IMR-90 (cell line): Measurements from ENCODE around the gene IFFO2. TPM values are rescaled to one million over a fixed set of nuclear protein-coding genes. Genes with fewer than 3 reads are reported as not detected.

Source experiments
- ATAC-seq: fragments of 200-7000 bp; cut with Tn5 transposase; 2 replicates; pipeline ENCODE4 v1.9.1; 2020; ENCODE audit warnings: low read depth, mild to moderate bottlenecking, moderate library complexity
- BruUV-seq: library from RNA; stranded (reverse); fragments of 400-500 nt; replicated peaks from 2 replicates; lab custom pipeline; 2021; lab: Mats Ljungman, UMichigan
- CTCF ChIA-PET: fragments of 300-600 bp; formaldehyde crosslinking; extraction: SDS; loops from one replicate; lab custom pipeline; 2021; ENCODE audit warnings: antibody characterized with exemption; lab: Yijun Ruan, JAX
- POLR2A ChIA-PET: fragments of 300-600 bp; sonication (Branson Sonifier 250); formaldehyde crosslinking; loops from one replicate; lab custom pipeline; 2022; ENCODE audit warnings: antibody characterized with exemption; ENCODE audit not compliant: unreplicated experiment; lab: Charles Lee
- DNase-seq: peaks from one replicate; pipeline ENCODE4 v3.0.0; 2013
- H2AFZ ChIP-seq: replicated peaks from 2 replicates; pipeline ENCODE3; 2013; ENCODE audit warnings: low read length, mild to moderate bottlenecking; ENCODE audit not compliant: poor library complexity
- H2AK5ac ChIP-seq: 2 replicates; pipeline ENCODE4 v1.6.1; 2013; ENCODE audit warnings: low read depth, low read length, inconsistent platforms
- H2AK9ac ChIP-seq: replicated peaks from 2 replicates; pipeline ENCODE3; 2013; ENCODE audit warnings: mild to moderate bottlenecking, low read depth, low read length, moderate library complexity; ENCODE audit not compliant: poor library complexity
- H2BK120ac ChIP-seq: 2 replicates; pipeline ENCODE4 v1.6.1; 2013; ENCODE audit warnings: low read depth, low read length, inconsistent platforms
- H2BK15ac ChIP-seq: 3 replicates; pipeline ENCODE4 v1.6.1; 2013; ENCODE audit warnings: low read depth, low read length, inconsistent platforms
- H2BK20ac ChIP-seq: 2 replicates; pipeline ENCODE4 v1.6.1; 2013; ENCODE audit warnings: low read depth, mild to moderate bottlenecking, inconsistent platforms, low read length, moderate library complexity
- H2BK5ac ChIP-seq: 2 replicates; pipeline ENCODE4 v1.6.1; 2013; ENCODE audit warnings: mild to moderate bottlenecking, low read depth, low read length, inconsistent platforms; ENCODE audit not compliant: poor library complexity, severe bottlenecking
- H3K14ac ChIP-seq: replicated peaks from 2 replicates; pipeline ENCODE4 v1.6.1; 2013; ENCODE audit warnings: low read depth, low read length, inconsistent platforms
- H3K18ac ChIP-seq: 2 replicates; pipeline ENCODE4 v1.6.1; 2013; ENCODE audit warnings: low read depth, low read length, control low read depth
- H3K23ac ChIP-seq: 2 replicates; pipeline ENCODE4 v1.6.1; 2013; ENCODE audit warnings: low read depth, low read length, inconsistent platforms
- H3K27ac ChIP-seq: 2 replicates; pipeline ENCODE4 v1.5.1; 2013; ENCODE audit warnings: mild to moderate bottlenecking, control low read depth, low read length; ENCODE audit not compliant: insufficient read depth
- H3K27me3 ChIP-seq: 2 replicates; pipeline ENCODE4 v1.6.1; 2013; ENCODE audit warnings: low read length; ENCODE audit not compliant: control insufficient read depth, insufficient read depth
- H3K36me3 ChIP-seq: 2 replicates; pipeline ENCODE4 v1.6.1; 2013; ENCODE audit warnings: low read length, mixed read lengths; ENCODE audit not compliant: control insufficient read depth, insufficient read depth
- H3K4ac ChIP-seq: 2 replicates; pipeline ENCODE4 v1.6.1; 2013; ENCODE audit warnings: low read depth, low read length, inconsistent platforms
- H3K4me1 ChIP-seq: 2 replicates; pipeline ENCODE4 v1.6.1; 2013; ENCODE audit warnings: low read length, mixed read lengths; ENCODE audit not compliant: control insufficient read depth, insufficient read depth
- H3K4me2 ChIP-seq: 2 replicates; pipeline ENCODE4 v1.6.1; 2013; ENCODE audit warnings: low read depth, mild to moderate bottlenecking, control low read depth, low read length, moderate library complexity
- H3K4me3 ChIP-seq: 2 replicates; pipeline ENCODE4 v1.5.1; 2013; ENCODE audit warnings: low read depth, mild to moderate bottlenecking, control low read depth, low read length, moderate library complexity; ENCODE audit not compliant: insufficient read depth
- H3K56ac ChIP-seq: 2 replicates; pipeline ENCODE4 v1.6.1; 2013; ENCODE audit warnings: low read length, inconsistent platforms; ENCODE audit not compliant: insufficient read depth; ENCODE audit errors: extremely low read depth
- H3K79me1 ChIP-seq, 2 experiments: 2 replicates each; pipeline ENCODE4 v1.6.1; 2013; ENCODE audit warnings: low read length in 2 of 2, inconsistent platforms in 1 of 2, low read depth in 1 of 2
- H3K9ac ChIP-seq: 2 replicates; pipeline ENCODE4 v1.6.1; 2013; ENCODE audit warnings: low read depth, low read length, control low read depth
- H3K9me1 ChIP-seq: 2 replicates; pipeline ENCODE4 v1.6.1; 2013; ENCODE audit warnings: low read length, inconsistent platforms; ENCODE audit not compliant: insufficient read depth
- H3K9me3 ChIP-seq: 2 replicates; pipeline ENCODE4 v1.6.1; 2013; ENCODE audit warnings: low read length; ENCODE audit not compliant: control insufficient read depth, insufficient read depth
- H4K20me1 ChIP-seq: 2 replicates; pipeline ENCODE4 v1.6.1; 2013; ENCODE audit warnings: low read length, inconsistent platforms; ENCODE audit not compliant: insufficient read depth
- H4K5ac ChIP-seq: 2 replicates; pipeline ENCODE4 v1.6.1; 2013; ENCODE audit warnings: mild to moderate bottlenecking, low read depth, low read length, control low read depth
- H4K8ac ChIP-seq, 2 experiments: 2 replicates each; pipeline ENCODE4 v1.6.1; 2013; ENCODE audit warnings: low read depth in 2 of 2, low read length in 2 of 2, control low read depth in 1 of 2, inconsistent platforms in 1 of 2
- H4K91ac ChIP-seq: 2 replicates; pipeline ENCODE4 v1.6.1; 2013; ENCODE audit warnings: low read depth, low read length, inconsistent platforms; ENCODE audit not compliant: insufficient read depth
- BHLHE40 ChIP-seq: fragments of 150-350 bp; IDR thresholded peaks from 2 replicates; pipeline ENCODE4 v1.6.1; 2016; ENCODE audit warnings: mild to moderate bottlenecking, low read depth, low read length
- CEBPB ChIP-seq: IDR thresholded peaks from 2 replicates; pipeline ENCODE4 v1.6.1; 2012; ENCODE audit warnings: low read depth, low read length, improper control_type of control experiment
- CHD1 ChIP-seq: IDR thresholded peaks from 2 replicates; pipeline ENCODE4 v1.6.1; 2012; ENCODE audit warnings: low read depth, low read length, improper control_type of control experiment
- FOS ChIP-seq: fragments of 150-350 bp; IDR thresholded peaks from 2 replicates; pipeline ENCODE4 v1.6.1; 2016; ENCODE audit warnings: low read depth, low read length
- MAFK ChIP-seq: IDR thresholded peaks from 2 replicates; pipeline ENCODE4 v1.6.1; 2012; ENCODE audit warnings: low read depth, low read length, improper control_type of control experiment
- MXI1 ChIP-seq: IDR thresholded peaks from 2 replicates; pipeline ENCODE4 v1.6.1; 2012; ENCODE audit warnings: low read depth, mild to moderate bottlenecking, low read length, moderate library complexity, borderline replicate concordance
- POLR2A ChIP-seq: IDR thresholded peaks from 2 replicates; pipeline ENCODE4 v1.6.1; 2012; ENCODE audit warnings: mild to moderate bottlenecking, low read depth, low read length
- RCOR1 ChIP-seq: IDR thresholded peaks from 2 replicates; pipeline ENCODE4 v1.6.1; 2012; ENCODE audit warnings: mild to moderate bottlenecking, low read length, improper control_type of control experiment; ENCODE audit not compliant: insufficient replicate concordance
- RFX5 ChIP-seq: IDR thresholded peaks from 2 replicates; pipeline ENCODE4 v1.8.0; 2012; ENCODE audit warnings: low read depth, mild to moderate bottlenecking, low read length, moderate library complexity
- WGBS, 2 experiments: methylation state at CpG; one replicate each; pipeline versions ENCODE4 v1.1.5 to v1.1.7; 2013; ENCODE audit warnings: missing lambda C conversion rate in 2 of 2; ENCODE audit not compliant: insufficient read length in 1 of 2; ENCODE audit errors: extremely low coverage in 2 of 2; 5-methylcytosine and 5-hydroxymethylcytosine counted together
- dilution Hi-C: fragments of 300-500 bp; cut with HindIII; formaldehyde crosslinking; loops from one replicate; pipeline ENCODE4 v1.14.3; 2018; ENCODE audit warnings: low sequenced_read_pairs; ENCODE audit not compliant: unreplicated experiment
- in situ Hi-C: fragments of 300-500 bp; cut with MboI; formaldehyde crosslinking; loops from 3 replicates; pipeline ENCODE4 v1.14.3; 2019; ENCODE audit warnings: low sequenced_read_pairs, inconsistent platforms, mixed read lengths
- intact Hi-C: fragments of 100-400 bp; cut with micrococcal nuclease; formaldehyde crosslinking; loops from 2 replicates; pipeline ENCODE4 v1.10.0; 2022
- polyA plus RNA-seq, 3 experiments: library from polyadenylated mRNA; depleted of rRNA; stranded (reverse); fragments of >200 nt; gene quantifications; 2 replicates each; pipeline ENCODE4 v1.2.3, GENCODE V29; 2012; ENCODE audit warnings: low replicate concordance in 1 of 3
- total RNA-seq: library from RNA; depleted of rRNA; stranded (reverse); fragments of >200 nt; gene quantifications from 2 replicates; pipeline ENCODE4 v1.2.3, GENCODE V29; 2012
- TF ChIP-seq, protein P1 (sequence below): fragments of 150-350 bp; IDR thresholded peaks from 2 replicates; pipeline ENCODE4 v1.6.1; 2016; ENCODE audit warnings: low read depth, mild to moderate bottlenecking, low read length, moderate library complexity, borderline replicate concordance
- TF ChIP-seq, protein P2 (sequence below): fragments of 150-350 bp; IDR thresholded peaks from 2 replicates; pipeline ENCODE4 v1.6.1; 2017; ENCODE audit warnings: mild to moderate bottlenecking, antibody characterized with exemption, low read length, low read depth

IFFO2 gene
- total and polyA plus RNA-seq, 2 of the 4 experiments (the other 2 are of a cell fraction), result 14.5 to 18.2 TPM

DNA sequence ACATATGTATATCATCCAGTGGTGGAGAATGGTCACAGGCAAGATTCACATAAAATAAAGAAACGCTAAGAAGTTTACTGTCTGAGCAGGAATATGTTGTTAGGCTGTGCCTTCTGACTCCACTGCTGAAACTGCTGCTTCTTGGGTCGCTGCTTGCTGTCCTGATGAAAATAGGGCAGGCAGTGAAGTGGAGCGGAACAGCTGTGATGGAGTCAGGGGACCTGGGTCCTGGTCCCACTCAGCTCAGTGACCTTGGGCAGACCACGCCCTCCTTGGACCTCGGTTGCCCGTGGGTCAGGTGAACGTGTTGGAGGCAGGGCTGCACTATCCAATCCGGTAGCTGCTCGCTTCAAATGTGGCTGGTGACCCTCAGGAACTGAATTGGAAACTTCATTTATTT is 33.4 kb upstream of the IFFO2 start:
- ATAC-seq (no peak), DNase-seq (no peak)
- no peak overlapping the region for H2BK5ac ChIP-seq
- BruUV-seq, result no TSS peak
- ChIA-PET CTCF (no interaction called here), POLR2A (no interaction called here)
- H3K9me1 ChIP-seq, result no peaks in the 10 kb centered on the region
- intact Hi-C loops (no loop called here), dilution Hi-C loops (no loop called here), in situ Hi-C loops (no loop called here)
- H4K8ac ChIP-seq, result no peak overlapping the region
- TF ChIP-seq RFX5 (no peak), MAFK (no peak), CEBPB (no peak), MXI1 (no peak), CHD1 (no peak), BHLHE40 (no peak), RCOR1 (no peak), POLR2A (no peak), FOS (no peak)
- TF ChIP-seq, protein P1, sequence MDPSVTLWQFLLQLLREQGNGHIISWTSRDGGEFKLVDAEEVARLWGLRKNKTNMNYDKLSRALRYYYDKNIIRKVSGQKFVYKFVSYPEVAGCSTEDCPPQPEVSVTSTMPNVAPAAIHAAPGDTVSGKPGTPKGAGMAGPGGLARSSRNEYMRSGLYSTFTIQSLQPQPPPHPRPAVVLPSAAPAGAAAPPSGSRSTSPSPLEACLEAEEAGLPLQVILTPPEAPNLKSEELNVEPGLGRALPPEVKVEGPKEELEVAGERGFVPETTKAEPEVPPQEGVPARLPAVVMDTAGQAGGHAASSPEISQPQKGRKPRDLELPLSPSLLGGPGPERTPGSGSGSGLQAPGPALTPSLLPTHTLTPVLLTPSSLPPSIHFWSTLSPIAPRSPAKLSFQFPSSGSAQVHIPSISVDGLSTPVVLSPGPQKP, result no peak
- TF ChIP-seq, protein P2, sequence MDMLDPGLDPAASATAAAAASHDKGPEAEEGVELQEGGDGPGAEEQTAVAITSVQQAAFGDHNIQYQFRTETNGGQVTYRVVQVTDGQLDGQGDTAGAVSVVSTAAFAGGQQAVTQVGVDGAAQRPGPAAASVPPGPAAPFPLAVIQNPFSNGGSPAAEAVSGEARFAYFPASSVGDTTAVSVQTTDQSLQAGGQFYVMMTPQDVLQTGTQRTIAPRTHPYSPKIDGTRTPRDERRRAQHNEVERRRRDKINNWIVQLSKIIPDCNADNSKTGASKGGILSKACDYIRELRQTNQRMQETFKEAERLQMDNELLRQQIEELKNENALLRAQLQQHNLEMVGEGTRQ, result no peak
- WGBS, 2 experiments, result 50% methylated on average over 1 of the region's 9 CpGs; no CpG with 5 or more reads in 1 of the 2 experiments
- no peak overlapping the region for H2AK5ac ChIP-seq
- peaks cover 19% of the 10 kb centered on the region for H3K27me3 ChIP-seq
- no peak overlapping the region for H4K91ac ChIP-seq
- H3K14ac ChIP-seq, result no peak overlapping the region
- H3K4me2 ChIP-seq, result no peak overlapping the region
- no peaks in the 10 kb centered on the region for H3K79me1 ChIP-seq
- H4K20me1 ChIP-seq, result no peaks in the 10 kb centered on the region
- H2BK120ac ChIP-seq, result no peak overlapping the region
- H3K9me3 ChIP-seq, result no peaks in the 10 kb centered on the region
- no peak overlapping the region for H3K4me3 ChIP-seq
- H3K27ac ChIP-seq, result no peak overlapping the region
- no peaks in the 10 kb centered on the region for H3K36me3 ChIP-seq
- no peak overlapping the region for H3K56ac ChIP-seq
- no peak overlapping the region for H4K5ac ChIP-seq
- no peak overlapping the region for H3K23ac ChIP-seq
- H2BK20ac ChIP-seq, result no peak overlapping the region
- H2AFZ ChIP-seq, result no peak overlapping the region
- H2AK9ac ChIP-seq, result no peak overlapping the region
- no peak overlapping the region for H3K4ac ChIP-seq
- H3K4me1 ChIP-seq, result no peaks in the 10 kb centered on the region
- no peak overlapping the region for H3K18ac ChIP-seq
- H2BK15ac ChIP-seq, result no peak overlapping the region
- H3K9ac ChIP-seq, result no peak overlapping the region
